GM21367 (cell line): ENCODE data around the gene TNFRSF6B.

ENCODE experiments used
- ATAC-seq: cut with Tn5 transposase; IDR thresholded peaks from one replicate; pipeline ENCODE4 v1.9.1; 2021; ENCODE audit not compliant: unreplicated experiment

Gene TNFRSF6B

DNA sequence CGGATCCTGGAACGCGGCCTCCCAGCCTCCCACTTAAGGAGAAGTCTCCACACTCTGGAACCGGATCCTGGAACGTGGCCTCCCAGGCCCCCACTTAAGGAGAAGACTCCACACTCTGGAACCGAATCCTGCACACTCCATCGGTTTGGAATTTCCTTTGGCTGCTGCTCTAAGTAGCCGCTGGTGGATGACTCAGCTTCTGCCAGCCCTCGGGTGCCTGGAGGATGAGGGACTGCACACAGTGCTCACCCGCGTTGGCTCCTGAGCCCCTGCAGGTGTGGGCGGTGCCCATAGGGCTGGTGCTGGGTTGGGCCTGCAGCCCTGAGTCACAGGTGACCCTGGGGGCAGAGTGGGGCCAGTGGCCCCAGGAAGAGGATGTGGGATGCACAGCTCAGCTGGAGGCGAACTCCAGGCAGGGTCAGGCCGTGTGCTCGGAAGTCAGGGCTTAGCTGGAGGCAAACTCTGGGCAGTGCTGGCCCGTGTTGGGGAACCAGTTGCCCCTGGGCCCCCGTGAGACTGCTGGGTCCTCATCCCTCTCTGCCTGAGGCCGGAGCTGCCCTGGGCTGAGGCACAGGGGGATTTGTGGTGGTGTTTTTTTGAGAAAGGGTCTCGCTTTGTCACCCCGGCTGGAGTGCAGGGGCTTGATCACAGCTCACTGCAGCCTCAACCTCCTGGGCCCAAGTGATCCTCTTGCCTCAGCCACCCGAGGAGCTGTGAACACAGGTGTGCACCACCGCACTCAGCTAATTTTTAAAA is 13.9 kb upstream of the TNFRSF6B start:
- ATAC-seq: no peak

DNA sequence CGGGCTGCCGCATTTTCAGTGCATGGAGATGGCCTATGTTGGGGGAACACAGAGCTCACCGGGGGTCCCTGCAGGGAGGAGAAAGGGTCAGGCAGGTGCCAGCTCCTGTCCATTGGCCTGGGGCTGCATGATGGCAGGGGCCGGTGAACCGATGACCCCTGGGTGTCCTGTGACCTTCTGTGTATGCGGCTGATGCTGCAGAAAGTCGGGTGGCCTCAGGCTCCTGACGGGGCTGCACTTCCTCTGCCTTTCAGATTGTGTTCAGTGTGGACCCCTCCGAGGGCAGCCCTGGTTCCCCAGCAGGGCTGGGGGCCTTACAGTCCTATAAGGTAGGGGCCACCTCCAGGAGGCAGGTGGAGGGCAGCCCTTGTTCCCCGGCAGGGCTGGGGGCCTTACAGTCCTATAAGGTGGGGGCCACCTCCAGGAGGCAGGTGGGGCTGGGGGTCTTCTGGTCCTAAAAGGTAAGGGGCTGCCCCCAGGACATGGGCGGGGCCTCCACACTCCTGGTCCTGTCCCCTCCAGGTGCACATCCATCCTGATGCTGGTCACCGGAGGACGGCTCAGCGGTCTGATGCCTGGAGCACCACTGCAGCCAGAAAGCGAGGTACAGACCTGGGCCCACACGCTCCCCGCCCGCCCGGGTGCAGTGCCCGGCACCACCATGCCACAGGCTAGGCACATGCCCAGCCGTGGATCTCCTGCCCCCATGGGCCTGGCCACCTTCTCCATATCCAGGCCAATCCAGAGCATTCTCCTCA is 11.0 kb upstream of the TNFRSF6B start:
- ATAC-seq: no peak

DNA sequence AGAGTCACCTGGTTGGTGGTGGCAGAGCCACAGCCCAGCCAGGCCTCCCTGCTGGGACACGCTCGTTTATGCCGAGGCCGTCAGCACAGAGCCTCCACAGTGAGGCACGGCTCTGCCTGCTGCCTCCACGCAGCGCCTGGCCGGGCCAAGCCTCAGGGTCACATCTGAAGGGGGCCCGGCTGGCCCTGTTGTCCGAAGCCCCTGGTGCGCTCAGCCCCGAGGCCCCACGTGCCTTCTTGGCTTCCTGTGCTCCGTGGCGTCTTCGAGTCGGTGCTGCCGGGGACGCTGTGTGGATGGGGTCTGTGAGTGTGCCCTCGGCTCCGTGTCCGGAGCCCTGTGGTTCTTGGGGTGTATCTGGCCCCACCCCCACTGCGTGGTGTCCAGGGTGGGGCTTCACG is 10.4 kb upstream of the TNFRSF6B start:
- ATAC-seq: no peak

DNA sequence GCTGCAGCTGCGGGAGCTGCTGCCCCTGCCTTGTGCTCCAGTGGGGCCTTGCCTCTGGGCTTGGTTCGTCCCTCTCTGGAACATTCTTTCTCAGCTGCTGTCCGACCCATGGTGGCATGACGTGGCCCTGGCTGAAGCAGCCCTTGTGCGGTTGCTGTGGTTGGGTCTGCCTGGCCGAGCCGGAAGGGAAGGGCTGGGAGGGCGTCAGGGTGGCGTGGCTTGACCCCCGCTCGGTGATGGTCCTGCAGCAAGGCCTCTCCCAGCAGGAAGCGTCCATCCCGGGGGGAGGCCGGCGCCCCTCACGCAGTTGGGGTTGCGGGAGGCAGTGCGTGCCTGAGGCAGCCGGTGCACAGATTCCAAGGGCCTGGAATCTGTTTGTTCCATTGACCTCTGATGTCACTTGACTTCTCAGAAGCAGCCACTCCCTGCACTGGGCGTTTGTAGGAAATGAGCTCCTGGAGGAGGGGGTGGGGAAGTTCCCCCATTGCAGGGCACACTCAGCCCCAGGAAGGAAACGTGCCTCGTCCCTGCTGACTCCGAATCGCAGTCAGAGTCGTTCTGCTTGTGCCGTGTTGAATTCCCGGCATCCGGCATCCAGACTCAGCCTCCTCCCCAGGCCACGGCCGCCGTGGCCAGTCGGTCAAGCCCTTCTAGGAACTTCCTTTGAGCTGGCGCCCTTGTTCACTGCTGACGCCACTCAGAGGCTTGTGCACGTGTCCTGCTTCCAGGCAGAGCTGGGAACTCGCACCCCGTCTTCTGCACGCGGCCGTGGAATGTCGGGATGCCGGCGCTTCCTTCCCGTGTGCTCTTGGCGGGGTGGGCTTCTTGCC is 9.7 kb upstream of the TNFRSF6B start:
- ATAC-seq: no peak

DNA sequence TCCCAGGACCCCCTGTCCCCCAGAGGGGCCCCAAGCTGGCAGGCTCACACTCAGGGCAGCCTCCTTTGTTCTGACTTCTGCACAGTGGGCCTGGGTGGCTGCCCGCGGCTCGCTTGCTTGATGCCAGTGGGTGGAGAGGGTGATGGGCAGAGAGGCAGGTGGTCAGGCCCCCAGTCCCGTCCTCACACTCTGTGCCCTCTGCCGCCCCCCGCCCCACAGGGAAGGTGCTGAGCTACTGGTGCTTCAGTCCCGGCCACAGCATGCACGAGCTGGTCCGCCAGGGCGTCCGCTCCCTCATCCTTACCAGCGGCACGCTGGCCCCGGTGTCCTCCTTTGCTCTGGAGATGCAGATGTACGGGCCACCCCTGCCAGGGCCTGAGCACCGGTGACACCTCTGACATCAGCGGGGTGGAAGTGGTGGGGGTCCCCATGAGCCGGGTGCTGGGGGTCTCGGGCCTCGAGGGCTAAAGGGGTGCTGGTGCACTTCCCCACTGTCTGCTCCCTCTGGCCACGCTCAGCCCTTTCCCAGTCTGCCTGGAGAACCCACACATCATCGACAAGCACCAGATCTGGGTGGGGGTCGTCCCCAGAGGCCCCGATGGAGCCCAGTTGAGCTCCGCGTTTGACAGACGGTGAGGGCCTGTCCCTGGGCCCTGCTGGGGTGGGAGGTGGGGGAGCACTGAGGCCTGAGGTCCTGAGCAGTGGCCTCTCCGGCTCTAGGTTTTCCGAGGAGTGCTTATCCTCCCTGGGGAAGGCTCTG is 8.9 kb upstream of the TNFRSF6B start:
- no peak for ATAC-seq

DNA sequence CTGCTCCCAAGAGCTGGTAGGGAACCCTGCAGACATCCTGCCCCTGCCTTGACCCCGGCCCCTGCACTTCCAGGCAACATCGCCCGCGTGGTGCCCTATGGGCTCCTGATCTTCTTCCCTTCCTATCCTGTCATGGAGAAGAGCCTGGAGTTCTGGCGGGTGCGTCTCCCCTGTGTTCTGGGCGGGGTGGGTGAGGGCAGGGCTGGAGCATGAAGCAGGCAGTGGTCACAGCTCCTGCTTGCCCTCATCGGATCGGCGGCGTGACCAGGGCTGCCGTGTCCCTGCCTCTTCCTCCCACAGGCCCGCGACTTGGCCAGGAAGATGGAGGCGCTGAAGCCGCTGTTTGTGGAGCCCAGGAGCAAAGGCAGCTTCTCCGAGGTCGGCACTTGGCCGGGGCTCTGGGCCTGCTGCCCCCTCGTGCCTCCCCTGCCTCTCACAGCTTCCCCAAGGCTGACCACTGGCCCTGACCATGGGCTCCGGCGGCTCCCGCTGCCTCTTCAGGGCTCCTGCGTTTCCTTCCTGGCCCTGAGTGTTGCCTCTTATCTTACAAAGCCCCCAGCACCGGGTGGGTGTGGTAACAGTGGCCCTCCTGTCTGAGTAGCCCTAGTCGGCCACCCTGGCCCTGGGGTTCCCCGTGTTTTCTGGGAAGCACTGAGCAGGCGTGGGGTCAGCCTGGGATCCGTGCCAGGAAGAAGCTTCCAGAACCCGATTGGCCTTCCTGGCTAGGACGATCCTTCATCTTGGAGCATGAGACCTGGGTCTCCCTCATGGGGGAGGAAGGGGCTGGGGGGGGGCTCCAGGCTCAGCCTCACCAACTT is 8.0 kb upstream of the TNFRSF6B start:
- no peak for ATAC-seq

DNA sequence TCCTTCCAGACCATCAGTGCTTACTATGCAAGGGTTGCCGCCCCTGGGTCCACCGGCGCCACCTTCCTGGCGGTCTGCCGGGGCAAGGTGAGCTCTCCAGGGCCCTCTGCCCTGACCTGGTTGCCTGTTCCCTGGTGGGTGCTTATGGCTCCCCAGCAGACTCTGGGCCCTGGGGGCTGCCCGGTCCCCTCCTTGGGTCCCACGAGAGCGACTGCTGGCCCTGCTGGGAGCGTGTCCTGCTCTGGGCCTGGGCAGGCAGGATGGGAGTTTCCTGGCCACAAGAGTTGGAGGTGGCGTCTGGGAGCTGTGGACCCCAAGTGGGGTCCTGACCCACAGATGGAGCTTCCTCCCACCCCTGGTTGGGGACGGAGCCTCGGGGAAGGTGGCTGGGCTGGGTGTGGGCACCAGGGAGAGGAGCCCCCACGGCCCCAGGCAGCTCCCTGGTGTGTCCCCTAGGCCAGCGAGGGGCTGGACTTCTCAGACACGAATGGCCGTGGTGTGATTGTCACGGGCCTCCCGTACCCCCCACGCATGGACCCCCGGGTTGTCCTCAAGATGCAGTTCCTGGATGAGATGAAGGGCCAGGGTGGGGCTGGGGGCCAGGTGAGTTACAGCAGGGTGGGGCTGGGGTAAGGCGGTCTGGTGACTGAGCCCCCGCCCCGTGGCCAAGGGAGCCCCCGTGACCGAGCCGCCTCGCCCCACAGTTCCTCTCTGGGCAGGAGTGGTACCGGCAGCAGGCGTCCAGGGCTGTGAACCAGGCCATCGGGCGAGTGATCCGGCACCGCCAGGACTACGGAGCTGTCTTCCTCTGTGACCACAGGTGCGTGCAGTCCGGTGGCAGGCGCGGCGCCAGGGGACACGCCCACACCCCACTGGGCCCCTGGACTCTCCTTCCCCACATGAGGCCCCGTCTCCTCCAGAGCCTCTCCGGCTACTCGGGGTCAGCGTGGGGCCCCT is 7.1 kb upstream of the TNFRSF6B start:
- no peak for ATAC-seq

DNA sequence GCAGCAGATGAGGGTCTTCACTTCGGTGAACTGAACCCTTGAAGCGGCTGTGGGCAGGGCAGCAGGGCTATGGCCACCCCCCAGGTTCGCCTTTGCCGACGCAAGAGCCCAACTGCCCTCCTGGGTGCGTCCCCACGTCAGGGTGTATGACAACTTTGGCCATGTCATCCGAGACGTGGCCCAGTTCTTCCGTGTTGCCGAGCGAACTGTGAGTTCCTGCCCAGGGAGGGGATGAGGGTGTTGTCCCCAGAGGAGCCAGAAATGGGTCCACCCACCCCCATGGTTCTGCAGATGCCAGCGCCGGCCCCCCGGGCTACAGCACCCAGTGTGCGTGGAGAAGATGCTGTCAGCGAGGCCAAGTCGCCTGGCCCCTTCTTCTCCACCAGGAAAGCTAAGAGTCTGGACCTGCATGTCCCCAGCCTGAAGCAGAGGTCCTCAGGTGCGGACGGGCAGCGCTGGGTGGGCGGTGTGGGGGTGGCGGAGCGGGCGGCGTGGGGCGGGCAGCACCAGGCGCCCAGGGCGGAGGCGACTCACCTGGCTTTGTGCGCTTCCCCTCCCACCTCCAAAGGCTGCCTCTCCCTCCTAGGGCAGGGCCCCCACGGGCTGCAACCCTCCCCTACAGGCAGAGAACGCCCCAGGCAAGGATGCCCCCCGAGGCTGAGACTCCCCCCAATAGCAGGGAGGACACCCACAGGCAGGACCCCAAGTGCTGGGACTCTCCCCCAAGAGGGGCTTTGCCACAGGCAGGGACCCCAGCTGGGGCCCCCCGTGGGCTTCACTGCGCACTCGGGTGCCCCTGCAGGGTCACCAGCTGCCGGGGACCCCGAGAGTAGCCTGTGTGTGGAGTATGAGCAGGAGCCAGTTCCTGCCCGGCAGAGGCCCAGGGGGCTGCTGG is 6.2 kb upstream of the TNFRSF6B start:
- ATAC-seq: no peak

DNA sequence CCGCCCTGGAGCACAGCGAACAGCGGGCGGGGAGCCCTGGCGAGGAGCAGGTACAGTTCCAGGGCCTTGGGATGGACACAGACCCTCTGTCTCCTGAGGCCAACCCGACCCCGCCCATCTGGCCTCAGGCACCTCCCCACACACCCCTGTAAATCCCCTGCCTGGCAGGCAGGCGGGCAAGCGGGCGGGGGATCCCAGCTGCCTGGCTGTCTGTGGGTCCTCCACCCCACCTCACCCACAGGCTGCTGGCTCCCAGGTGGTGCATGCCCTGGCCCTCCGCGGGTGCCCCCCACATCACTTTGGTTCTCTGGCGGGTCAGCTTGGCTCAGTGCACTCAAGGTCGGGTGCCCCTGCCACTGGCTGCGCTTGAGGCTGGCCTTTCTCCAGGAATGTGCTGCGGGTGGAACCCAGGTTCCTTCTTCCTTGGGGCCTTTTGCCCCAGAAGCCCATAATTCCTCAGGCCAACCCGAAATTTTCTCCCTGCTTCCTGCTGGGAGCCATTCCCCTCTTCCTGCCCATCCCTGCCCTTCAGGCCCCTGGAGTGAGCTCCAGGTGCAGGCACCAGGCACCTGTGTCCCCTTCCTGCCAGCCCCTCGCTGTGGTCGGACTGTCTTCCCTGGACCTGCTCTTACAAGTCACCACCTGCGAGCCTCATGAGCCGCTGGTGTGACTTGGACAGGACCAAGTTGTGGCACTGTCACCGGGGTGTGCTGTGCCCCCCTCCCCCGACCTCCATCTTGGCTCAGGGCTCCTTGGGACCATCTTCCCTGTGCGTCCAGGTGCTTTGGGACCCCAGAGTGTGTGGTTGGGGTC is 5.3 kb upstream of the TNFRSF6B start:
- no peak for ATAC-seq

DNA sequence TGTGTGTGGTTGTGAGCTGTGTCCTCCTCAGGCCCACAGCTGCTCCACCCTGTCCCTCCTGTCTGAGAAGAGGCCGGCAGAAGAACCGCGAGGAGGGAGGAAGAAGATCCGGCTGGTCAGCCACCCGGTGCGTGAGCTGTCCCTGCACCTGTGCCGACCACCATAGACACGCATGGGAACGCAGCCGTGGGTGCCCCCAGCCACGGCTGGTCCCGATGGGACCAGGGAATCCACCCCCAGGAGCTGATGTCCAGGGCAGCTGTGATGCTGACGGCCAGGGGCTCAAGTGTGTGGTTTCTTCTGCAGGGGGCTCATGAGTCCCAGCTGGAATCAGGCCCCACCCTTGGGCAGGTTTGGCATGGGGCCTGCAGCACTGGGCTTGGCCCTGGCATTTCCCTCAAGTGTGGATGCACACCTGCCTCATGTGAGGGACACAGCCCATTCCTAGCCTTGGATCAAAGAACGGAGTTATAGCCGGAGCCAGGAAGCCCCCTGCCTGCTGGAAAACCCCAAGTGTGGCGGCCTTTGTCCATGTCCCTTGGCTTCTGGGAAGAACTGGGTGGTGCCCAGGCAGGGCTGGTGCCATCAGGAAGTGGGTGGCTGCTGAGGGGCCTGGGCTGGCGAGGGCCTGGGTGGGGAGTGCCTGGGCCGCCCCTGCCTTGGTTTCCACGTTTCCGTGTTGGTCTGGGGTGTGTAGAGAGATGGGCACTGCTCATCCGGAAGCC is 4.6 kb upstream of the TNFRSF6B start:
- no peak for ATAC-seq

DNA sequence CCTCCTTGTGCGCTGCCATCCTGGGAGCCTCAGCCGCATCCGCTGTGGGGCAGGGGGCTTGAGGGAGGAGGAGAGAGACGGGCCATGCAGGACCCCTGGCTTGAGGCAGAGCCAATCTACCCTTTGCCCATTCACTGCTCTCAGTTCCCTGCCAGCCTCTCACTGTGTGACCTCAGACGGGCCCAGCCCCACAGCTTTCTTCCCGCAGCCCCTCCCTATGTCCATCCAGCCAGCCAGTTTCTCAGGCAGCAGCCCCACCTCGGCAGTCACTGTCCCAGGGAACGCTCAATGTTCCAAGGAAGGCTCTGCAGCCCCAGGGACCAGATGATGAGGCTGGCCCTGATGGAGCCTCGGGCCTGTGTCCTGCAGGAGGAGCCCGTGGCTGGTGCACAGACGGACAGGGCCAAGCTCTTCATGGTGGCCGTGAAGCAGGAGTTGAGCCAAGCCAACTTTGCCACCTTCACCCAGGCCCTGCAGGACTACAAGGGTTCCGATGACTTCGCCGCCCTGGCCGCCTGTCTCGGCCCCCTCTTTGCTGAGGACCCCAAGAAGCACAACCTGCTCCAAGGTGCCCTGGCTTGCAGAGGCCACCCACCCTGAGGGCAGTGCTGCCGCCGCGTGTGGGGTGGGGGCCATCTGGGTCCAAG is 3.9 kb upstream of the TNFRSF6B start:
- no peak for ATAC-seq

DNA sequence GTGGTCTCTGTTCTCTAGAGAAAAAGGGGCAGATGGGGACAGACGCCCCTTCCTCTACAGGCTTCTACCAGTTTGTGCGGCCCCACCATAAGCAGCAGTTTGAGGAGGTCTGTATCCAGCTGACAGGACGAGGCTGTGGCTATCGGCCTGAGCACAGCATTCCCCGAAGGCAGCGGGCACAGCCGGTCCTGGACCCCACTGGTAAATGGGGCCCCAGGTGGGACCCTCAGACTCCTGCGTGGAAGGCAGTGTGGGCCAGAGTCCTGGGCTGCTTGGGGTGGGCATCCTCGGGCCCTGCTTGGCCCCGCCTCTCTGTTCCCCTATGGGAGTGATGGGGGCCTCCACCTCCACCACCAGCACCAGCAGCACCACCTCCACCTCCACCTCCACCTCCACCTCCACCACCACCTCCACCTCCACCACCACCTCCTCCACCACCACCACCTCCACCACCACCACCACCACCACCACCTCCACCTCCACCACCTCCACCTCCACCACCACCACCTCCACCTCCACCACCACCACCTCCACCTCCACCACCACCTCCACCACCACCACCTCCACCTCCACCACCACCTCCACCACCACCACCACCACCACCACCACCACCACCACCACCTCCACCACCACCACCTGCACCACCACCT is 3.2 kb upstream of the TNFRSF6B start:
- ATAC-seq: no peak

DNA sequence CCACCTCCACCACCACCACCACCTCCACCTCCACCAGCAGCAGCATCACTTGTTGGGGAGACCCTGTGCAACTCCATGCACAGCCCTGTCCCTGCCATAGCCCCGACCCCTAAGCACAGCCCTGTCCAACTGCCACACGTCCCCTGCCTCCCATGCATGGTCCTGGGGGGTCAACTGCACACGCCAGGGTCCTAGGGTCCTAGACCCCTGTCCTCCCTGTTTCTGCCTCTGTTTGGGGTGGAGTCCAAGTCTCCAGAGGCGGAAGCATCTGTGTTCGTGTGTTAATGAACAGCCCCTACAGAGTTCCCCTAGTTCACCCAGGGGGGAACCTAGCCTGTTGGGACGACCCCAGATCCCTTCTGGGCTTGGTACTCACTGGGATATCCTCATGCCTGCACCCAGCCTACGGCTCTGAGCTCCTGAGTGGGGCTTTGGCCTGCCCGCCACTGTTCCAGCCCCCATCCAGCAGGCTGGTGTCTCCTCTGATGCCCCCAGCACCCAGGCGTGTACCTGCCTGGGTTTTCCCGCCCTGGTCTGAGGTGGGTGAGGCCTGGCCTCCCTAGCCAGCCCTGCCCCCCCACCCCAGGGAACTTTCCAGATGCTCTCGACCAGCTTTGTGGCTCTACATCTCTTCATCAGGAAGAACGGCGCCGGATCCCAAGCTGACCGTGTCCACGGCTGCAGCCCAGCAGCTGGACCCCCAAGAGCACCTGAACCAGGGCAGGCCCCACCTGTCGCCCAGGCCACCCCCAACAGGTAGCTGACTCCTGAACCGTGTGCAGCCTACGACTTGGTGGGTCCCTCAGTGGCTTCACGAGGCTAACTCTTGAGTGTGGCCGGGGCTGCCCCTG is 2.5 kb upstream of the TNFRSF6B start:
- no peak for ATAC-seq

DNA sequence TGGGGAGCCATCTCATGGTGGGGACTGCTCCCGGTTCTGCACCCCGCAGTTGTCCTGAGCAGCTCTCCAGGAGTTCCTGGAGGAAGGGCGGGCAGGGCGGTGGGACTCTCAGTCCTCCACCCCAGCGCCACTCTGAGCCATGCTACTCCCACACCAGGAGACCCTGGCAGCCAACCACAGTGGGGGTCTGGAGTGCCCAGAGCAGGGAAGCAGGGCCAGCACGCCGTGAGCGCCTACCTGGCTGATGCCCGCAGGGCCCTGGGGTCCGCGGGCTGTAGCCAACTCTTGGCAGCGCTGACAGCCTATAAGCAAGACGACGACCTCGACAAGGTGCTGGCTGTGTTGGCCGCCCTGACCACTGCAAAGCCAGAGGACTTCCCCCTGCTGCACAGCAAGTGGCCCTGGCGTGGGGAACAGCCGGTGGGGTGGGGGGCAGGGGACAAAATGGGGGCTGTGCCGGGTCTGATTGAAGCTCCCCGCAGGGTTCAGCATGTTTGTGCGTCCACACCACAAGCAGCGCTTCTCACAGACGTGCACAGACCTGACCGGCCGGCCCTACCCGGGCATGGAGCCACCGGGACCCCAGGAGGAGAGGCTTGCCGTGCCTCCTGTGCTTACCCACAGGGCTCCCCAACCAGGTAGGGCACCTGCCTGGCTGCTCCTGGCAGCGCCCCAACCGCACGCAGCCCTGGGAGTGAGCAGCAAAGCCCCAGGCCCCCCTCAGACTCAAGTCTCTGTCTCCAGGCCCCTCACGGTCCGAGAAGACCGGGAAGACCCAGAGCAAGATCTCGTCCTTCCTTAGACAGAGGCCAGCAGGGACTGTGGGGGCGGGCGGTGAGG is 1.6 kb upstream of the TNFRSF6B start:
- ATAC-seq: no peak
